HG02571 (cell line): ENCODE data around the gene ROR1.

Source experiments
- ATAC-seq: cut with Tn5 transposase; IDR thresholded peaks from one replicate; pipeline ENCODE4 v1.9.1; 2021; ENCODE audit warnings: mild to moderate bottlenecking, moderate library complexity; ENCODE audit not compliant: unreplicated experiment

The ROR1 gene

DNA sequence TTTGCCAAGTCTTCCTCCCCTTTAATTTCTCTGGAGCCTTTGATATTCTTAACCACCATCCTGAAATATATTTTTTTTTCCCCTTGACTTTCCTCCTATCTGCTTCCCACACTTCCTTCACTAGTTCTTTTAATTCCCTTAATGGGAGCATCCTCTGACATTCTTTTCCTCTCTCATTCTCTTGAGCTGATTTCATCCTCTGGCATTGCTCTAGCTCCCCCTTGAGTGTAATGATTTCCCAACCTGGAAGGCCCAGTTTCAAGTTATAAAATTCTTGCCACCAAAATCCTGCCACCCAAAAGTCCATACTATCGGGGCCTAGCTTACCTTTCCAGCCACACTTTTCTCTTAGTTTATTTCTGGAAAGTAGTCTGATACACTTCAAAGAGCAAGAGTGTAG lies 390.2 kb downstream of the ROR1 start:
- ATAC-seq = no peak

- no peak for ATAC-seq
These were observed 392.8 kb downstream of the ROR1 start for GRCh38 chr1:64166629-64167028.

- ATAC-seq = no peak
These were observed 393.4 kb downstream of the ROR1 start for GRCh38 chr1:64167176-64167575.

DNA sequence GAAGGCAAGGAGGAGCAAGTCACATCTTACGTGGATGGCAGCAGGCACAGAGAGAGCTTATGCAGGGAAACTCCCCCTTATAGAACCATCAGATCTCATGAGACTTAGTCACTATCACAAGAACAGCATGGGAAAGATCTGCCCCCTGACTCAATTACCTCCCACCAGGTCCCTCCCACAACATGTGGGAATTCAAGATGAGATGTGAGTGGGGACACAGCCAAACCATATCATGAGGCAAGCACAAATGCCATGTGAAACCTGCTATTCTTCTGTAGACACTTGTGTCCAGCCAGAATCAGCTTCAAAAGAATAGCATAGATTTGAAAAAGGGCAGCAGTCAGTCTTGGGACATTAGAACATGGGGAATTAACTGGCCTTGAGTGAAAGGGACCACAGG lies 397.4 kb downstream of the ROR1 start:
- ATAC-seq = no peak

DNA sequence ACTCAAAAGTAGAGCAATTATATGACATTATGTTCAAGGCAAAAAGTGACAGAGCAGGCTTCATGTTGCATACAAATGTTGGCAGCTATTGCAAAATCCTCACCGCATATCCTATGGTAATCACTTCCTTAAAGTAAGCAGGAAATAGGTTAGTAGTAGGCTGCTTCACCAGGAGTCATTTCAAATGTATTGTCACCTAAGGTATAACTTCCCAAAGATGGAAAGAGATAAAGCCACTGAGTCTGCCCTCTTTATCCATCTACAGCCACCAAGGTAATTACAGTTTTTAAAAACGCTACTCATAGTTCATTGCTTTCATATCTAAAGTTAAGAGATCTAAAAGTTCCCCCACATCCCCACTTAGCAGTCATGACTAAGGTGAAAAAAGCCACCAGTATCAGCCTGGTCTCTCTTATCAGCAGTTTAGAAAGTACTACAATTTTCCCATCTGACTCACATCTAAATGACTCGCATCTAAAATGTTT lies 398.0 kb downstream of the ROR1 start:
- no peak for ATAC-seq

GRCh38 chr1:64172458-64172983 lies 398.7 kb downstream of the ROR1 start:
- no peak for ATAC-seq

DNA sequence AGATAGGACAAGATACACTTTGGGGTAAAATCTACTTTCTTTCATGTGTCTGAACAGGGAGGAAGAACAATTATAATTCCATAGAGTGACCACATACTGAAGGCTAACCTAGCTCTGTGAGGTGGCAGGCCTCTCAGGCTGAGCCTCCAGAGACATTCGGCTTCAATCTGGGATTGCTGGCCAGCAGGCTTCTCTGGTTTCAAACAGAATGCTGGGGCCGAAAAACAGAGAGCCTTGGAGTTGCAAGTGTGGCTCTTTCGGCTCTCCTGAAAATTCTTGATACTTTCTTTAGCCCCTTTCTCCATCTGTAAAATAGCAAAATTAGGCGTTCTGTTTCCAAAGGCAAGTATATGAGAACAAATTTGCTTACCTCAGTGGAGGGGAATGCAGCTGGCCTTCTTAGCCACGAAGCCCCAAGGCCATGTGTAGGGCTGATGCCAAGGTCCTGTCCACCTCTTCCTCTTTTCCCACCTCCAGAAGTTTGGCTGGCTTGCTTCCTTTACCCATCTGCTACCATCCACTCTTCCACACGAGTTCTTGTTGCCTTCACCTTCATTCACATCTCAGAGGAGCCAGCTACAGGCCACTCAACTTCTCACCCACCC lies 399.6 kb downstream of the ROR1 start:
- no peak for ATAC-seq

DNA sequence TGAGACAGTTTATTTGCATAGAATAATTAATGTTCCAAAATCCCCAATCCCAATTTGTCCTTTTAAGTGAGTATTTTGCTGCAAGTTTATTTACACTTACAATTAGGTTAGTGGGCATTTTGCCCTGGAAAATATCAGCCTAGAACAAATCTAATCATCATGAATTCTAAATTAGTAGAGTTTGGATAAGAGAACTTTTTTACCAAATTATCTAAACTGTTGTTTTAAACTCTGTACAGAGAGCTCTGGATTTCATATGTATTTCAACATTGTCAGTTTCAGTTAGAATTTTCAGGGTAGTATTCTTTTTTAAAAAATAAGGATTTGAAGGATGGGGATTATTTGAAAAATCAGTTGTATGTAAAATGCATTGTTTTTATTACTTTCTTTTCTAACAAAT lies 401.8 kb downstream of the ROR1 start:
- no peak for ATAC-seq

DNA sequence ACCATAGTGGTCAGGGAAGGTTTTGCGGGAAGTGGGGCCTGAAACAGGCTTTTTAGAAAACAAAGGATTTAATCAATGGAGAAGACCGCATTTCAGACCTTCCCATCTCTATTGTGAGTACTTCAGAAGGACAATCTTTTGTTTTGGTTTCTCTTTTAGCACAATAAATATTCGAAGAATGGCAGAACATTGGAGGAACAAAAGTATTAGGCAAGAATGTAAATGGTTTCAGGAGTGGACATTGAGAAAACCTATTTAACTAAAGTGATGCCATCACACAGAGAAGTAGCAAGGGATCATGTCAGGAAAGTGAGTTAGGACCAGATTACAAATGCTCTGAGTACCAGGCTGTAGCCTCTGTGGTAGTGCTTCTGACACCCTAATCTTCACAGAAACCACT lies 402.8 kb downstream of the ROR1 start:
- no peak for ATAC-seq

GRCh38 chr1:64179588-64179987 lies 405.8 kb downstream of the ROR1 start:
- no peak for ATAC-seq

DNA sequence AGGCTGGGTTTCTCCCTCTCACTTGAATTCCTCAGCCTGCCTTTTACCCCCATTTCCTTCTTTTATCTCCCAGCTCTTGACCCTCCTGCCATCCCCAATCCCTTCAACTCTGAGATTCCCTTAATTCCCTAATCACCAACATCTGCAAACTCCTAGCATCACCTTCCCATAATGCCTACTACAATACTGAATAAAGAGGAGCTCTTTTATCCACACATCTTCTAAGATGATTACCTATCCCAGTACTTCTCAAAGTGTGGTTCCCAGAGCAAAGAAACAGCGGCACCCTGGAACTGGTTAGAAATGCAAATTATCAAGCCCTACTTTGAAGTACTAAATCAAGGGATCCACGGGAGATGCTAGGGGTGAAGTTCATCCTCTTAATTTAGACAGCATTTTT lies 408.4 kb downstream of the ROR1 start:
- ATAC-seq = no peak

DNA sequence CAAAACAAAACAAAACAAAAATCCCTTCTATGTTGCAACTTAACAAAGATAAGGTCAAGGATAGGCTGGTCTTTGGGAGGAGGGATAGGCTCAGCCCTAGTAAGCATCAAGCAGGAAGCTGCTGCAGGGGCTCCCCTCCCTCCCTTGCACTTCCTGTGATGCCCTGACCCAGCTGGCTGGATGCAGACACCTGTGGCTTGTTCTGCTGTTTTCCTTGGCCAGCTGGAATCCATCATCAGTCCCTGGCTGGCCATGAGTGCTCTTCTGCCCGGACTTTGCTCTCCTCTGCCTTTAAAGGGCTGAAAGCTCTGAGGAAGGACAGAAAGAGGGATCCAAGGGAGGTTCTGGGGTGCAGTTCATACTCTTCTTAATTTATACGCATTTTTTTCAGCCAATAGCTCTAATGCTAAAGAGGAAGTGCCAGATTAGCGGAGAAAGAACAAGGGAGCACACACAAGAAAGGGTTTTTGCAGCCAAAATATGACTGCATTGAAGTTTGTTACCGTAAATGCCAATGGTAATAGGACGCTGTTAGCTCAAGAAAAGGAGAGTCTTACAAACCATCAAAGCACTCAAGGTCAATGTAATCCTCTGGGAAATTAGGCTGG lies 409.7 kb downstream of the ROR1 start:
- ATAC-seq = no peak

- ATAC-seq = no peak
These were observed 410.2 kb downstream of the ROR1 start for GRCh38 chr1:64184003-64184440.

DNA sequence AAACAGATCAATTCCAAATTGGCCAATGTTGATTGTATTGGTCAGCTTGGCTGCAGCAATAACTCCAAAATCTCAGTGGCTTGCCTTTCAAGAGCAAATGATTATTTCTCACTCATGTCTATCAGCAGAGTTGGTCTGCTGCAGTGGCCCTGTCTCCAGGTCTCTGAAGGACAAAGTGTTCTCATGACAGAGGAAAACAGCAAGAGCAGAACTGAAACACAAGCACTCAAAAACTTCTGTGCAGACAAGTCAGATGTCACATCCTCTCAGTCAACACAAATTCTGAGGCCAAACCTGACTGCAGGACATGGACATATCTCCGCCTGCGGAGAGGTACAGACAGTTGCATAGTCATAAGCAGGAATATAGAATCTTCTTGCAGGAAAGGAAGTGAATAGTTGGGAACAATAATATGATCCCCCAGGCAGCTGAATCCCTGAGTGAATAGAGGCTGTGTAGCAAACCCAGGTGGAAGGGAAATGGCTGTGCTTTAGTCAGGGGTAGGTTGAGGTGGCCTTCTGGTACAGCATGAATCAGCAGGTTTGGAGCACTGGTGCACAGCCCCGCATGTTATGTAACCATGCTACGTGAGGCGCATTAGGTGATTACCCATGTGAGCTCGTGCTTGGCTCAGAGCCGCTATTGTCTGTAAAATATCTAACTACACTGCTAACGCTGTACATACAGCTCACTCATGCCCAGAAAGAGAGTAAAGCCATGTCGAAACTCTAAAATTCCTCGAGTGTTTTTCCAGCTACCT lies 412.5 kb downstream of the ROR1 start:
- no peak for ATAC-seq

- no peak for ATAC-seq
These were observed 413.1 kb downstream of the ROR1 start for GRCh38 chr1:64186898-64187280.

DNA sequence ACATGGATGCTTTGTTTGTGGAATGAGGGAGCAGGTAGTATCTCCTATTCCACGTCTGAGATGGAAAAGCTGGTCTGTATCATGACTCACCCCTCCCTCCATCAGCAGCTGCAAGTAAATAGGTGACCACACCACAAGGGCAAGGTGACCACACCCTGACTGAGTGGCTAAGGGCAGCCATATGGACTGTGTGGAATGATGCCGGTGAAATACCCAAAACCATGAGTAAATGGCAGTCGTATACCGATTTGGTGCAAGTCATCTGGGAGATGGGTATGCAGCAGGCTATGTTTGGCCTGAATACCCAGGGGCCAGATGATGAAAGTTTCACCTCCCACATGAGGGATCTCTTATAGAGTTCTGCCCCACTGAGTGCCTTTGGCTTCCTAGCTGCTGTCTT lies 413.8 kb downstream of the ROR1 start:
- ATAC-seq = no peak

DNA sequence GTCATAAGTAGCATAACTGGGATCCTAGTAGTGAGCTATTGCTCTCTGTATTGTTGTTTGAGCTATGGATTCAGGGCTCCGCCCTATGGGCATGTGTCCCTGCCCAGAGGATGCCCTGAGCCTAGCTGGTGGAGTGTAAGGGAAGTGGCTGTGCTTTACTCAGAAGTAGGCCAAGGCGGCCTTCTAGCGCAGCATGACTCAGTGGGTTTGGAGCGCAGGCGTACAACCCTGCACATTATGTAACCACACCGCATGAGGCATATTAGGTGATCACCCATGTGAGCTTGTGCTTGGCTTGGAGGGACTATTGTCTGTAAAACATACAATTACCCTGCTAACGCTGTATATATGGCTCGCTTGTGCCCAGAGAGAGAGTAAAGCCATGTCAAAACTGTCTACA lies 418.5 kb downstream of the ROR1 start:
- no peak for ATAC-seq

GRCh38 chr1:64194168-64195080 lies 420.6 kb downstream of the ROR1 start:
- ATAC-seq = no peak

DNA sequence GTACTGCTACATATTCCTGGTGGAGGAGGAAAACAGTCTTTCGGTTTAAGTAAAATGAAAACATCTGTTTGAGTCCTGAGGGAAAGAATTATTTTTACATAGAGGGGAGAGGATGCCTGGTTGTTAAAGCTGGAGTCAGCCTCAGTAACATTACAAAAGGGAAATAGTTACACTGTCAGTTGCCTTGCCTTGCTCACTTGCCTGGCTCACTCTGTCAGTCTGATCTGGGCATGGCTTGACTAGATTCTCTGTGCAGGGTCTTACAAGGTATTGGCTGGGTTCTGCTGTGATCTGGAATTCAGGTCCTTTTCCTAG lies 421.2 kb downstream of the ROR1 start:
- no peak for ATAC-seq

DNA sequence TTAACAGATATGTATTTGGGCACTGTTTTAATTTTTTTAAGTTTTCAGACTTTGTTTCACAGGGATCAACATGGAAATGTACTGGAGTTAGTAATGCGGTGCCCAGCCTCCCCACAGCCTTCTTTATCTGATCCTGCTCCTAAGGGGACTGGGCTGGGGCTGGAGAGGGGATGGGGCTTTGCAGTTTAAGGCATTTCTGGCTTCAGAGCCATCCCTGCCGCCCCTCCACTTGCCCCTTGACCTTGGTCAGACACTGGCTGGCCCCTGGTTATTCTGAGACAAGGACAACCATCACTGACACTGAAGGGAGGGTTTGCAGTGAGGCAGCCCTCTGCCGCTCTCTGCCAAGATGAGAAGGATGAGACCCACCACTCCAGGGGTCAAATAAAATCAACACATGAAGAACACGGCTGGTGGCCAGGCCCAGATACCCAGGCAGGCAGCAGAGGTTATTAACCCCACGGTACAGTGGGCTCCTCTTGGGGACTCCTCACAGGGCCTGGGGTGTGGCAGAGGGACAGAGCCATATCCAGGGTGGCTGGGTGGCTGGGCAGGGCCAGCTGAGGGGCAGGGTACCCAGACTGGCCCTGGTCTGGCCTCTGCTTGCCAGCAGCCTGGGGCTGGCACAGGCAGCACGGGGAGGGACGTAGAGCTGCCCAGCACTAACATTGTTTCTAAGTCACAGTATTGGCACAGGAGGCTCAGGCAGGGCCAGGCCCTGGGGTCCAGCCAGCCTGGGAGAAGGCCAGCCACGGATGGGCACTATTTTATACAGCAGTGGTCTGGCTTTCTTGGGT lies 422.5 kb downstream of the ROR1 start:
- no peak for ATAC-seq
